ENCODE measurements around the gene PRDM16.

PRDM16 gene

GRCh38 chr1:3036447-3037280, 32.3 kb upstream of the PRDM16 start:
- H3K9ac ChIP-seq (ENCODE audit: low read length): no peak overlapping the region
- no peak overlapping the region for H2AFZ ChIP-seq (ENCODE audit: low read depth, low read length)

DNA sequence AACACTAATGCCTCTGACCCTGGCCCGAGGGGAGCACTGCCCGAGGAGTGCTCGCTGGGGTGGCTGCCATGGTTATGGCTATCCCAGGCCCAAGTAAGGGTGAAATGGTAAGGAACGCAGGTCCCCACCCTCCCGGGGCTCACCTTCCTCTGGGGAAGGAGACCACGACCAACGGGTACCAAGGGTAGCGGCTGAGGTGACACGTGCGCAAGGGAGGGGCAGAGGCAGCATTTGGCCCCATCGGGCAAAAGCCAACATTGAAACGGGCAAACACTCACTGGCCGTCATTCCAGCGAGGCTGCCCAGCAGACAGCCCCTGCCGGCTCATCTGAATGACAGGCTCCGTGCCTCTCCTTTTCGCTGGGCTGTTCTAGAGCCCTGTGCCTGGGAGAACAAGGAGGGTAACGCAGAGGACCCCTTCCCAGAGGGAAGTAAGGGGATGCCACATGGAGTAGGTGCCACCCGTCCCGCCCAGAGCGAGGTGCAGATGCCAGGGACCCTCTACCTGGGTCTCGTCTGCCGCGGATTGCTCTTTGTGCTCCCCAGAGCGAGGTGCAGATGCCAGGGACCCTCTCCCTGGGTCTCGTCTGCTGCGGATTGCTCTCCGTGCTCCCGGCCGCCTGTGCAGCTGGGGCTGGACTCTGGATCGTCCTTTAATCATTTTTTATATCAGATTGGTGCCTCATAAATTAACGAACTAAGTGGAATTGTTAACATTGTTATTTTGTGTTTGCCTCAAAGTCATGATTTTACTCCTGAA, 31.5 kb upstream of the PRDM16 start:
- no peaks in the 10 kb centered on the region for H3K79me1 ChIP-seq (replicated peaks; ENCODE audit: low read length, poor library complexity, severe bottlenecking)
- no peak overlapping the region for H3K27ac ChIP-seq (ENCODE audit: low read length, poor library complexity, severe bottlenecking)
- no peaks in the 10 kb centered on the region for H3K9me3 ChIP-seq (ENCODE audit: control insufficient read depth, low read length)
- no peak overlapping the region for H2AFZ ChIP-seq (ENCODE audit: low read depth, low read length)
- no peak overlapping the region for H2BK120ac ChIP-seq (ENCODE audit: low read depth, low read length)
- 86% methylated on average over 26 of the region's 32 CpGs for WGBS
- no peak overlapping the region for H3K9ac ChIP-seq (ENCODE audit: low read length)
- no peak overlapping the region for H3K4me3 ChIP-seq (ENCODE audit: insufficient read depth in 1 of 2, low read depth in 1 of 2, low read length in 2 of 2)
- no peak overlapping the region for H3K14ac ChIP-seq (ENCODE audit: low read length in 2 of 2)
- no peak overlapping the region for H2AK5ac ChIP-seq (ENCODE audit: low read length, severe bottlenecking)
- H2BK5ac ChIP-seq (ENCODE audit: low read depth, low read length, poor library complexity, severe bottlenecking): no peak overlapping the region
- peaks cover 0 to 63% of the 10 kb centered on the region in 2 experiments for H3K27me3 ChIP-seq (ENCODE audit: control insufficient read depth in 1 of 2, insufficient read depth in 1 of 2, low read length in 2 of 2)
- no peak overlapping the region for H3K23ac ChIP-seq (ENCODE audit: low read length in 2 of 2)
- no peak for DNase-seq
- H2BK12ac ChIP-seq (ENCODE audit: low read length in 2 of 2): no peak overlapping the region
- H3K36me3 ChIP-seq (ENCODE audit: control insufficient read depth in 1 of 2, insufficient read depth in 2 of 2, low read depth in 1 of 2, low read length in 2 of 2): no peaks in the 10 kb centered on the region
- no peak overlapping the region for H3K18ac ChIP-seq (ENCODE audit: low read depth in 1 of 2, low read length in 2 of 2)
- H3K4ac ChIP-seq (ENCODE audit: low read depth in 1 of 2, low read length in 2 of 2): no peak overlapping the region
- H3K4me2 ChIP-seq (ENCODE audit: low read length, poor library complexity, severe bottlenecking): no peak overlapping the region
- no peak overlapping the region for H4K8ac ChIP-seq (ENCODE audit: low read length)
- H2BK15ac ChIP-seq (ENCODE audit: low read depth, poor library complexity, severe bottlenecking): no peak overlapping the region
- H3K4me1 ChIP-seq (ENCODE audit: control insufficient read depth, insufficient read depth, low read depth, low read length): no peaks in the 10 kb centered on the region
- no peak overlapping the region for H4K91ac ChIP-seq (ENCODE audit: low read length)

More at GRCh38 chr1:3036447-3037280, 32.3 kb upstream of the PRDM16 start:
- no peak overlapping the region for H3K4ac ChIP-seq (ENCODE audit: low read depth in 1 of 2, low read length in 2 of 2)
- H2AK5ac ChIP-seq (ENCODE audit: low read length, severe bottlenecking): no peak overlapping the region
- no peaks in the 10 kb centered on the region for H3K9me3 ChIP-seq (ENCODE audit: control insufficient read depth, low read length)
- no peak overlapping the region for H3K18ac ChIP-seq (ENCODE audit: low read depth in 1 of 2, low read length in 2 of 2)
- H3K36me3 ChIP-seq (ENCODE audit: control insufficient read depth in 1 of 2, insufficient read depth in 2 of 2, low read depth in 1 of 2, low read length in 2 of 2): no peaks in the 10 kb centered on the region
- H4K91ac ChIP-seq (ENCODE audit: low read length): no peak overlapping the region
- H3K27ac ChIP-seq (ENCODE audit: low read length, poor library complexity, severe bottlenecking): no peak overlapping the region
- H2BK12ac ChIP-seq (ENCODE audit: low read length in 2 of 2): no peak overlapping the region
- H2BK5ac ChIP-seq (ENCODE audit: low read depth, low read length, poor library complexity, severe bottlenecking): no peak overlapping the region
- no peak overlapping the region for H2BK15ac ChIP-seq (ENCODE audit: low read depth, poor library complexity, severe bottlenecking)
- WGBS: 77% methylated on average over 18 of the region's 22 CpGs
- H3K4me2 ChIP-seq (ENCODE audit: low read length, poor library complexity, severe bottlenecking): no peak overlapping the region
- H3K14ac ChIP-seq (ENCODE audit: low read length in 2 of 2): no peak overlapping the region
- H3K79me1 ChIP-seq (replicated peaks; ENCODE audit: low read length, poor library complexity, severe bottlenecking): no peaks in the 10 kb centered on the region
- no peak for DNase-seq
- no peak overlapping the region for H3K23ac ChIP-seq (ENCODE audit: low read length in 2 of 2)
- no peaks in the 10 kb centered on the region for H3K4me1 ChIP-seq (ENCODE audit: control insufficient read depth, insufficient read depth, low read depth, low read length)
- H3K27me3 ChIP-seq (ENCODE audit: control insufficient read depth in 1 of 2, insufficient read depth in 1 of 2, low read length in 2 of 2): peaks cover 0 to 69% of the 10 kb centered on the region in 2 experiments
- H4K8ac ChIP-seq (ENCODE audit: low read length): no peak overlapping the region
- no peak overlapping the region for H2BK120ac ChIP-seq (ENCODE audit: low read depth, low read length)
- H3K4me3 ChIP-seq (ENCODE audit: insufficient read depth in 1 of 2, low read depth in 1 of 2, low read length in 2 of 2): no peak overlapping the region

- 81% methylated on average over 11 of the region's 11 CpGs for WGBS
- peaks cover 0 to 61% of the 10 kb centered on the region in 2 experiments for H3K27me3 ChIP-seq (ENCODE audit: control insufficient read depth in 1 of 2, insufficient read depth in 1 of 2, low read length in 2 of 2)
Observed at GRCh38 chr1:3038113-3038551, 30.9 kb upstream of the PRDM16 start.

GRCh38 chr1:3038571-3039181, 30.3 kb upstream of the PRDM16 start:
- Histone ChIP-seq H4K91ac (ENCODE audit: low read length) (no peak overlapping the region), H2BK12ac (ENCODE audit: low read length in 2 of 2) (no peak overlapping the region), H3K18ac (ENCODE audit: low read depth in 1 of 2, low read length in 2 of 2) (no peak overlapping the region), H2AK5ac (ENCODE audit: low read length, severe bottlenecking) (no peak overlapping the region), H3K9me3 (ENCODE audit: control insufficient read depth, low read length) (no peaks in the 10 kb centered on the region), H3K4ac (ENCODE audit: low read depth in 1 of 2, low read length in 2 of 2) (no peak overlapping the region), H3K27me3 (ENCODE audit: control insufficient read depth in 1 of 2, insufficient read depth in 1 of 2, low read length in 2 of 2) (peaks cover 0 to 60% of the 10 kb centered on the region in 2 experiments), H2BK15ac (ENCODE audit: low read depth, poor library complexity, severe bottlenecking) (no peak overlapping the region), H3K9ac (ENCODE audit: low read length) (no peak overlapping the region), H4K8ac (ENCODE audit: low read length) (no peak overlapping the region), H3K4me2 (ENCODE audit: low read length, poor library complexity, severe bottlenecking) (no peak overlapping the region), H2BK5ac (ENCODE audit: low read depth, low read length, poor library complexity, severe bottlenecking) (no peak overlapping the region), H3K14ac (ENCODE audit: low read length in 2 of 2) (no peak overlapping the region), H3K79me1 (replicated peaks; ENCODE audit: low read length, poor library complexity, severe bottlenecking) (no peaks in the 10 kb centered on the region), H2AFZ (ENCODE audit: low read depth, low read length) (no peak overlapping the region), H2BK120ac (ENCODE audit: low read depth, low read length) (no peak overlapping the region), H3K23ac (ENCODE audit: low read length in 2 of 2) (no peak overlapping the region), H3K4me1 (ENCODE audit: control insufficient read depth, insufficient read depth, low read depth, low read length) (no peaks in the 10 kb centered on the region), H3K4me3 (ENCODE audit: insufficient read depth in 1 of 2, low read depth in 1 of 2, low read length in 2 of 2) (no peak overlapping the region), H3K27ac (ENCODE audit: low read length, poor library complexity, severe bottlenecking) (no peak overlapping the region), H3K36me3 (ENCODE audit: control insufficient read depth in 1 of 2, insufficient read depth in 2 of 2, low read depth in 1 of 2, low read length in 2 of 2) (no peaks in the 10 kb centered on the region)
- DNase-seq: no peak
- 83% methylated on average over 19 of the region's 19 CpGs for WGBS

More at GRCh38 chr1:3038113-3038551, 30.9 kb upstream of the PRDM16 start:
- no peaks in the 10 kb centered on the region for H3K36me3 ChIP-seq (ENCODE audit: control insufficient read depth in 1 of 2, insufficient read depth in 2 of 2, low read depth in 1 of 2, low read length in 2 of 2)
- no peaks in the 10 kb centered on the region for H3K4me1 ChIP-seq (ENCODE audit: control insufficient read depth, insufficient read depth, low read depth, low read length)
- no peak for DNase-seq
- H2BK120ac ChIP-seq (ENCODE audit: low read depth, low read length): no peak overlapping the region
- no peak overlapping the region for H3K27ac ChIP-seq (ENCODE audit: low read length, poor library complexity, severe bottlenecking)
- H2BK15ac ChIP-seq (ENCODE audit: low read depth, poor library complexity, severe bottlenecking): no peak overlapping the region
- H3K23ac ChIP-seq (ENCODE audit: low read length in 2 of 2): no peak overlapping the region
- H2BK5ac ChIP-seq (ENCODE audit: low read depth, low read length, poor library complexity, severe bottlenecking): no peak overlapping the region
- no peaks in the 10 kb centered on the region for H3K9me3 ChIP-seq (ENCODE audit: control insufficient read depth, low read length)
- H2BK12ac ChIP-seq (ENCODE audit: low read length in 2 of 2): no peak overlapping the region
- H2AFZ ChIP-seq (ENCODE audit: low read depth, low read length): no peak overlapping the region
- no peak overlapping the region for H2AK5ac ChIP-seq (ENCODE audit: low read length, severe bottlenecking)
- no peak overlapping the region for H3K4me2 ChIP-seq (ENCODE audit: low read length, poor library complexity, severe bottlenecking)
- no peak overlapping the region for H3K18ac ChIP-seq (ENCODE audit: low read depth in 1 of 2, low read length in 2 of 2)
- no peak overlapping the region for H4K91ac ChIP-seq (ENCODE audit: low read length)
- H3K9ac ChIP-seq (ENCODE audit: low read length): no peak overlapping the region
- no peak overlapping the region for H3K4me3 ChIP-seq (ENCODE audit: insufficient read depth in 1 of 2, low read depth in 1 of 2, low read length in 2 of 2)
- no peak overlapping the region for H3K14ac ChIP-seq (ENCODE audit: low read length in 2 of 2)
- no peak overlapping the region for H4K8ac ChIP-seq (ENCODE audit: low read length)
- no peaks in the 10 kb centered on the region for H3K79me1 ChIP-seq (replicated peaks; ENCODE audit: low read length, poor library complexity, severe bottlenecking)
- no peak overlapping the region for H3K4ac ChIP-seq (ENCODE audit: low read depth in 1 of 2, low read length in 2 of 2)
